MCF 10A (cell line): Measurements from ENCODE around the gene MTREX. TPM values are rescaled to one million over a fixed set of nuclear protein-coding genes. Genes with fewer than 3 reads are reported as not detected.

Experiments
- BruUV-seq: library from RNA; stranded (reverse); fragments of 400-500 nt; replicated peaks from 2 replicates; lab custom pipeline; 2021; lab: Mats Ljungman, UMichigan
- CTCF ChIA-PET: fragments of 300-600 bp; sonication (Branson Sonifier 250); formaldehyde crosslinking; extraction: SDS; loops from one replicate; lab custom pipeline; 2021; ENCODE audit warnings: antibody characterized with exemption, inconsistent platforms; lab: Yijun Ruan, JAX
- POLR2A ChIA-PET: fragments of 300-600, 350-650 bp; sonication (Branson Sonifier 250); formaldehyde crosslinking; extraction: SDS; loops from one replicate; lab custom pipeline; 2020; ENCODE audit warnings: antibody characterized with exemption, inconsistent platforms; lab: Yijun Ruan, JAX
- DNase-seq: peaks from one replicate; pipeline ENCODE4 v3.0.0-alpha.2; 2018; ENCODE audit not compliant: unreplicated experiment
- H3K27ac Mint-ChIP-seq: one replicate; pipeline ENCODE4 v1.8.0; 2022; ENCODE audit warnings: mild to moderate bottlenecking, low read depth, mixed read lengths; ENCODE audit not compliant: unreplicated experiment
- H3K27me3 Mint-ChIP-seq: one replicate; pipeline ENCODE4 v1.8.0; 2022; ENCODE audit warnings: mixed read lengths; ENCODE audit not compliant: insufficient read depth, unreplicated experiment
- H3K36me3 Mint-ChIP-seq: one replicate; pipeline ENCODE4 v1.8.0; 2022; ENCODE audit warnings: mild to moderate bottlenecking, moderate library complexity, mixed read lengths; ENCODE audit not compliant: insufficient read depth, unreplicated experiment
- H3K4me1 Mint-ChIP-seq: one replicate; pipeline ENCODE4 v1.8.0; 2022; ENCODE audit warnings: mixed read lengths; ENCODE audit not compliant: insufficient read depth, unreplicated experiment
- H3K4me3 Mint-ChIP-seq: one replicate; pipeline ENCODE4 v1.8.0; 2022; ENCODE audit warnings: mild to moderate bottlenecking, moderate library complexity, mixed read lengths; ENCODE audit not compliant: unreplicated experiment
- H3K9me3 Mint-ChIP-seq: one replicate; pipeline ENCODE4 v1.8.0; 2022; ENCODE audit warnings: mixed read lengths; ENCODE audit not compliant: unreplicated experiment
- CTCF ChIP-seq: fragments of 200-600 bp; IDR thresholded peaks from one replicate; pipeline ENCODE4 v1.8.0; 2022; ENCODE audit warnings: antibody characterized with exemption, mild to moderate bottlenecking; ENCODE audit not compliant: unreplicated experiment
- intact Hi-C: fragments of 100-400 bp; cut with micrococcal nuclease; formaldehyde crosslinking; loops from 2 replicates; pipeline ENCODE4 v1.14.1; 2022
- total RNA-seq: library from RNA; stranded (reverse); gene quantifications from 2 replicates; pipeline ENCODE4 v1.2.3, GENCODE V29; 2022

The MTREX gene
- total RNA-seq, 1 experiment from 2014 or later = 118 TPM

GRCh38 chr5:55294935-55295334 lies 12.9 kb upstream of the MTREX start:
- Mint-ChIP-seq H3K27me3 (no peaks in the 10 kb centered on the region), H3K27ac (no peak overlapping the region), H3K9me3 (no peaks in the 10 kb centered on the region), H3K4me3 (no peak overlapping the region), H3K4me1 (no peaks in the 10 kb centered on the region), H3K36me3 (peaks cover 92% of the 10 kb centered on the region)
- BruUV-seq = no TSS peak
- ChIA-PET POLR2A (no interaction called here), CTCF (interaction anchor here (0.5 kb wide), 2 partner anchors 69 to 243 kb away, joined by 3 to 9 read pairs; no protein-coding TSS in a partner anchor)
- no peak for DNase-seq
- intact Hi-C loops = no loop called here
- no peak for TF ChIP-seq CTCF

GRCh38 chr5:55300890-55301289 lies 6.9 kb upstream of the MTREX start:
- no peak overlapping the region for H3K27ac Mint-ChIP-seq
- H3K4me1 Mint-ChIP-seq = peaks cover 13% of the 10 kb centered on the region
- ChIA-PET POLR2A (interaction anchor here (4.0 kb wide), 1 partner anchor 68 kb away, joined by 22 read pairs; the partner anchor contains the start of gene CCNO), CTCF (interaction anchor here (1.1 kb wide), 1 partner anchor 69 kb away, joined by 4 read pairs; no protein-coding TSS in a partner anchor)
- H3K36me3 Mint-ChIP-seq = peaks cover 42% of the 10 kb centered on the region
- TF ChIP-seq CTCF = no peak
- H3K9me3 Mint-ChIP-seq = no peaks in the 10 kb centered on the region
- no peak for DNase-seq
- intact Hi-C loops = loop anchor here (10.0 kb wide), 1 partner anchor 126 kb away; the partner anchor contains the start of gene CDC20B
- H3K4me3 Mint-ChIP-seq = no peak overlapping the region
- H3K27me3 Mint-ChIP-seq = no peaks in the 10 kb centered on the region
- no TSS peak for BruUV-seq

- Mint-ChIP-seq H3K27me3 (no peaks in the 10 kb centered on the region), H3K9me3 (no peaks in the 10 kb centered on the region), H3K4me3 (no peak overlapping the region), H3K27ac (peak overlapping the region; percentile 70), H3K36me3 (peaks cover 18% of the 10 kb centered on the region), H3K4me1 (peaks cover 13% of the 10 kb centered on the region)
- no peak for TF ChIP-seq CTCF
- DNase-seq = peak; percentile 55
- intact Hi-C loops = loop anchor here (10.0 kb wide), 1 partner anchor 128 kb away; the partner anchor contains the start of gene CDC20B
- BruUV-seq = no TSS peak
- POLR2A ChIA-PET = interaction anchor here (0.6 to 4.0 kb wide), 4 partner anchors 65 to 1286 kb away, joined by 3 to 22 read pairs (median 4); partner anchors contain the start of gene CCNO
- CTCF ChIA-PET = interaction anchor here (0.5 to 2.8 kb wide), 6 partner anchors 25 to 407 kb away, joined by 3 to 8 read pairs (median 4); partner anchors contain the start of gene MCIDAS
Measured at GRCh38 chr5:55303238-55303690, 4.5 kb upstream of the MTREX start.

- no peaks in the 10 kb centered on the region for H3K27me3 Mint-ChIP-seq
- intact Hi-C loops = loop anchor here (10.0 kb wide), 1 partner anchor 130 kb away; the partner anchor contains the start of gene CDC20B
- peaks cover 13% of the 10 kb centered on the region for H3K4me1 Mint-ChIP-seq
Measured at GRCh38 chr5:55304584-55304983, 3.2 kb upstream of the MTREX start.

More at GRCh38 chr5:55304584-55304983, 3.2 kb upstream of the MTREX start:
- Mint-ChIP-seq H3K4me3 (no peak overlapping the region), H3K9me3 (no peaks in the 10 kb centered on the region), H3K36me3 (peaks cover 6% of the 10 kb centered on the region), H3K27ac (no peak overlapping the region)
- BruUV-seq = no TSS peak
- ChIA-PET CTCF (no interaction called here), POLR2A (interaction anchor here (0.6 to 4.4 kb wide), 3 partner anchors 19 to 132 kb away, joined by 4 to 113 read pairs (median 6); partner anchors contain the start of gene CCNO)
- no peak for DNase-seq
- TF ChIP-seq CTCF = no peak
